Left lung (tissue), 10 donors: ENCODE data around the gene DNASE2B. TPM values are rescaled to one million over a fixed set of nuclear protein-coding genes. Genes with fewer than 3 reads are reported as not detected.

Source experiments
- ATAC-seq: fragments of 200-7000 bp; cut with Tn5 transposase; one replicate; pipeline ENCODE4 v1.9.1; 2020; ENCODE audit warnings: moderate library complexity
- DNase-seq, 4 donors: peaks; one replicate each; pipeline ENCODE4 v3.0.0-alpha.2; 2013 to 2020
- H3K27ac ChIP-seq, 2 donors: fragments of 200-600 bp; sonication (generic) in 1 of 2; one replicate each; pipeline versions ENCODE4 v1.5.0 to v1.8.0; 2020 to 2021
- H3K27me3 ChIP-seq, 2 donors: fragments of 200-600 bp; sonication (generic) in 1 of 2; one replicate each; pipeline versions ENCODE4 v1.5.0 to v1.8.0; 2020 to 2021
- H3K36me3 ChIP-seq, 2 donors: fragments of 200-600 bp; sonication (generic) in 1 of 2; one replicate each; pipeline versions ENCODE4 v1.5.0 to v1.8.0; 2020 to 2021
- H3K4me1 ChIP-seq, 2 donors: fragments of 200-600 bp; one replicate each; pipeline ENCODE4 v1.8.0; 2021
- H3K4me3 ChIP-seq, 2 donors: fragments of 200-600 bp; sonication (generic) in 1 of 2; one replicate each; pipeline versions ENCODE4 v1.5.0 to v1.8.0; 2020 to 2021; ENCODE audit warnings: mild to moderate bottlenecking in 1 of 2
- H3K9me3 ChIP-seq, 2 donors: fragments of 200-600 bp; sonication (generic) in 1 of 2; one replicate each; pipeline versions ENCODE4 v1.5.0 to v1.8.0; 2020 to 2021
- CTCF ChIP-seq, 2 donors: fragments of 200-600 bp; sonication (generic) in 1 of 2; IDR thresholded peaks; one replicate each; pipeline versions ENCODE4 v1.5.0 to v1.8.0; 2021; ENCODE audit warnings: antibody characterized with exemption in 2 of 2
- intact Hi-C, 2 donors: fragments of 100-400 bp; cut with DNase I; formaldehyde crosslinking; loops; one replicate each; pipeline versions ENCODE4 v1.11.2 to v1.14.2; 2022
- polyA plus RNA-seq, 6 donors: library from polyadenylated mRNA; unstranded; fragments of 120-200 nt; gene quantifications; one replicate each; pipeline ENCODE4 v1.2.1, GENCODE V29; 2013; ENCODE audit not compliant: insufficient read length in 6 of 6
- total RNA-seq, 2 donors: library from RNA; stranded (reverse); fragmentation: NEBNext Ultra II Directional; extraction: Animal tissue kit (Norgen Biotek cat#: 25700); gene quantifications; one replicate each; pipeline ENCODE4 v1.2.1, GENCODE V29; 2021
- donor health status: DM: no; HTN: yes; CAD: no.
- donor health status: DM: no; HTN: no; CAD: no.

DNASE2B gene
- total and polyA plus RNA-seq, 8 donors: 0.11 to 2.7 (median 0.35) TPM; not detected in 3

GRCh38 chr1:84379138-84379916 is 19.0 kb upstream of the DNASE2B start:
- Histone ChIP-seq H3K27me3 (no peaks in the 10 kb centered on the region), H3K9me3 (no peaks in the 10 kb centered on the region), H3K4me1 (peaks cover 0 to 4% of the 10 kb centered on the region in 2 donors), H3K36me3 (no peaks in the 10 kb centered on the region), H3K27ac (no peak overlapping the region), H3K4me3 (no peak overlapping the region)
- ATAC-seq (peak; percentile 67), DNase-seq (no peak)
- TF ChIP-seq CTCF (IDR thresholded peaks at IDR 0.05): no peak
- intact Hi-C loops: no loop called here

GRCh38 chr1:84379917-84380180 is 18.4 kb upstream of the DNASE2B start:
- intact Hi-C loops: no loop called here
- no peaks in the 10 kb centered on the region for H3K9me3 ChIP-seq
- no peak overlapping the region for H3K27ac ChIP-seq
- TF ChIP-seq CTCF (IDR thresholded peaks at IDR 0.05): no peak
- no peaks in the 10 kb centered on the region for H3K36me3 ChIP-seq
- H3K27me3 ChIP-seq: no peaks in the 10 kb centered on the region
- no peak for ATAC-seq
- H3K4me1 ChIP-seq: peaks cover 0 to 4% of the 10 kb centered on the region in 2 donors
- no peak for DNase-seq
- H3K4me3 ChIP-seq: no peak overlapping the region

GRCh38 chr1:84382127-84382526 is 16.2 kb upstream of the DNASE2B start:
- no peak overlapping the region for H3K27ac ChIP-seq
- no peak overlapping the region for H3K4me3 ChIP-seq
- H3K4me1 ChIP-seq: peaks cover 0 to 4% of the 10 kb centered on the region in 2 donors
- intact Hi-C loops: no loop called here
- no peak for TF ChIP-seq CTCF (IDR thresholded peaks at IDR 0.05)
- DNase-seq (no peak), ATAC-seq (no peak)
- no peaks in the 10 kb centered on the region for H3K36me3 ChIP-seq
- no peaks in the 10 kb centered on the region for H3K9me3 ChIP-seq
- H3K27me3 ChIP-seq: no peaks in the 10 kb centered on the region

- no peak for TF ChIP-seq CTCF (IDR thresholded peaks at IDR 0.05)
- ATAC-seq (no peak), DNase-seq (no peak)
- no peak overlapping the region for H3K4me3 ChIP-seq
- intact Hi-C loops: no loop called here
- no peaks in the 10 kb centered on the region for H3K4me1 ChIP-seq
- H3K9me3 ChIP-seq: no peaks in the 10 kb centered on the region
- no peaks in the 10 kb centered on the region for H3K27me3 ChIP-seq
- no peak overlapping the region for H3K27ac ChIP-seq
- H3K36me3 ChIP-seq: no peaks in the 10 kb centered on the region
Observed at GRCh38 chr1:84385347-84385746, 12.9 kb upstream of the DNASE2B start.

- no peaks in the 10 kb centered on the region for H3K4me1 ChIP-seq
- no peak overlapping the region for H3K4me3 ChIP-seq
- no peak overlapping the region for H3K27ac ChIP-seq
- TF ChIP-seq CTCF (IDR thresholded peaks at IDR 0.05): no peak
- ATAC-seq (peak; percentile 39), DNase-seq (no peak)
- H3K36me3 ChIP-seq: no peaks in the 10 kb centered on the region
- intact Hi-C loops: no loop called here
- H3K27me3 ChIP-seq: no peaks in the 10 kb centered on the region
- H3K9me3 ChIP-seq: no peaks in the 10 kb centered on the region
Observed at GRCh38 chr1:84386716-84387479, 11.4 kb upstream of the DNASE2B start.
